WERI-Rb-1 (cell line): ENCODE results near the gene EXOSC1.

Source experiments
- DNase-seq: peaks from one replicate; pipeline ENCODE4 v3.0.0-alpha.2; 2020
- H3K27ac ChIP-seq: fragments of 250-450 bp; sonication (Bioruptor Pico); 2 replicates; pipeline ENCODE4 v1.5.1; 2020; ENCODE audit warnings: mild to moderate bottlenecking, moderate library complexity
- H3K27me3 ChIP-seq: fragments of 250-450 bp; sonication (Bioruptor Pico); 2 replicates; pipeline ENCODE4 v1.5.1; 2021; ENCODE audit warnings: mild to moderate bottlenecking, low read depth, moderate library complexity; ENCODE audit not compliant: insufficient read depth, severe bottlenecking
- H3K36me3 ChIP-seq: fragments of 250-450 bp; sonication (Bioruptor Pico); 2 replicates; pipeline ENCODE4 v1.5.1; 2020; ENCODE audit warnings: mild to moderate bottlenecking, moderate library complexity
- H3K4me3 ChIP-seq: 2 replicates; pipeline ENCODE4 v1.5.1; 2011; ENCODE audit warnings: low read depth, mild to moderate bottlenecking, control low read depth, low read length
- H3K9me3 ChIP-seq: fragments of 250-450 bp; sonication (Bioruptor Pico); 2 replicates; pipeline ENCODE4 v1.5.1; 2021; ENCODE audit warnings: mild to moderate bottlenecking, moderate library complexity; ENCODE audit not compliant: severe bottlenecking
- CTCF ChIP-seq: IDR thresholded peaks from 2 replicates; pipeline ENCODE4 v1.5.1; 2011; ENCODE audit warnings: low read depth, mild to moderate bottlenecking, control low read depth, inconsistent platforms, low read length

EXOSC1 gene

GRCh38 chr10:97464226-97464625, 18.4 kb upstream of the EXOSC1 start:
- no peaks in the 10 kb centered on the region for H3K9me3 ChIP-seq
- H3K27ac ChIP-seq = no peak overlapping the region
- peaks cover 100% of the 10 kb centered on the region for H3K36me3 ChIP-seq
- H3K4me3 ChIP-seq = no peak overlapping the region
- H3K27me3 ChIP-seq = no peaks in the 10 kb centered on the region
- DNase-seq = no peak
- TF ChIP-seq CTCF = no peak

DNA sequence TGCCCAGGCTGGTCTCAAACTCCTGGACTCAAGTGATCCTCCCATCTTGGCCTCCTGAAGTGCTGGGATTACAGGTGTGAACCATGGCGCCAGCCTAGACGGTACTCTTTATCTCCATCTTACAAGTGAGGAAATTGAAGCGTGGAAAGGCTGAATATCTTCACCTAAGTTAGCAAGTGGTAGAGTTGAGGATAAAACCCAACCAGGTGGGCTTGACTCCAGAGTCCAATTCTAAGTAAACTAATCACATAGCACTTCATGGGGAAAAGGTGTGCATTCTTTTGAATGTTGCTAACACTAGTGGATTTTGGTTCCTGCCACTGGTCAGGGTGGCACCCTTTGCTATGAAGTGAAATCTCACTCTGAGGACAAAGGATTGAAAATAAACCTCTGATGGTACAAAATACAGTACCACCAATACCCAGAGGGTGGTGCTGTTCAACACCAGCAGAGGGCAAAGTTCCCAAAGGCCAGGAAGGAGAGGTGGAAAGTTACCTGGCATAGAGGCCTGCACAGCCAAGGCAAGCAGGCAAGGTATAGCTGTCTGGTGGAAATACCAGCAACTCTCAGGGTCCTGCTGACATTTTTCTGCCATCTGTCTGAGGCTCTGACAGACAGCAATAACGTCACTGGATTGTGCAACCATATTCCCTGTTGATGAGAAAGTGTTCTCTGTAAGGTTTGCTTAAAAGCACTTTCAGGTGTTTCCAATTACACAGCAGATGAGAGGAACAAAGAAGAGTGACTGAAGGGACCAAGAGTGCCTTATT, 17.7 kb upstream of the EXOSC1 start:
- Histone ChIP-seq H3K4me3 (no peak overlapping the region), H3K9me3 (no peaks in the 10 kb centered on the region), H3K36me3 (peaks cover 100% of the 10 kb centered on the region), H3K27me3 (no peaks in the 10 kb centered on the region), H3K27ac (peak overlapping the region; percentile 10)
- TF ChIP-seq CTCF = peak; percentile 75
- peak; percentile 49 for DNase-seq

DNA sequence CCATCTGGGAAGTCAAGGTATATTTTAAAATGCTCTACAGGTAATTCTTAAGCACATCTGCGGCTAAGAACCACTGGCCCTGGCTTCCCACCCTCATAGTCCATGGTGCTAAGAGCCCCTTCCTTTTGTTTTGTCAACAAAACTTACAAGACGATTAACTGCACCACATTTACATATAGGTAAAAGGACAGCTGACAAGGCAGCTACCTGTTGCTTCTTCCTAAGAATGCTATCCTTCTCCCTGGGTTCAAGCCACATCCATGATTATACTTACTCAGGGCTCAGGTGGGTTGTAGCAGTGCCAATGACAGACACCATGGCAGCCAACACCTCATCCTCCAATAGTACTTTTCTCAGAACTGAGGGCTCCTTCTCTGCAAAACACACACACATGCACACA, 16.5 kb upstream of the EXOSC1 start:
- Histone ChIP-seq H3K27ac (no peak overlapping the region), H3K27me3 (no peaks in the 10 kb centered on the region), H3K4me3 (no peak overlapping the region), H3K36me3 (peaks cover 99% of the 10 kb centered on the region), H3K9me3 (no peaks in the 10 kb centered on the region)
- DNase-seq = no peak
- no peak for TF ChIP-seq CTCF

GRCh38 chr10:97459933-97460332, 14.1 kb upstream of the EXOSC1 start:
- no peaks in the 10 kb centered on the region for H3K9me3 ChIP-seq
- H3K4me3 ChIP-seq = no peak overlapping the region
- no peaks in the 10 kb centered on the region for H3K27me3 ChIP-seq
- TF ChIP-seq CTCF = no peak
- peaks cover 99% of the 10 kb centered on the region for H3K36me3 ChIP-seq
- no peak for DNase-seq
- H3K27ac ChIP-seq = no peak overlapping the region

DNA sequence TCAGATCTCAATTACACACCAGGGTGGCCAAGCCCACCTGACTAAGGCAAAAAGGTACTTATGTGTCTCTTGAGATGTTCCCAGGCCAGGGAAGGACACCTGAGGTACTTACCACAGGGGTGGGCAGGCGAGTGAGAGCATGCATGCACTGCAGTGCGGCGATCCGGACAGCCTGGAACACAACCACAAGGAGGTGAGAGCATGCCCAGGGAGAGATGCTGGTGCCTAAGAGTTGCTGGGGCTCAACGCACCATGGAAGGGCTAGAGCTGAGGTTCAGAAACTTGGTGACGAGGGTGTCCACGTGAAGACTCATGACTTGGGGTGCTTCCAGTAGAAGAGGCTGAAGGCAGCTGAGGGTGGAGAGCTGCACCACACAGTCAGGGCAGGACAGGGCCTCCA, 13.3 kb upstream of the EXOSC1 start:
- TF ChIP-seq CTCF = no peak
- peaks cover 95% of the 10 kb centered on the region for H3K36me3 ChIP-seq

GRCh38 chr10:97456686-97457065, 10.9 kb upstream of the EXOSC1 start:
- H3K9me3 ChIP-seq = no peaks in the 10 kb centered on the region
- no peak for TF ChIP-seq CTCF
- DNase-seq = no peak
- no peaks in the 10 kb centered on the region for H3K27me3 ChIP-seq
- H3K36me3 ChIP-seq = peaks cover 95% of the 10 kb centered on the region
- no peak overlapping the region for H3K27ac ChIP-seq
- no peak overlapping the region for H3K4me3 ChIP-seq

More for the DNA sequence above, 13.3 kb upstream of the EXOSC1 start:
- Histone ChIP-seq H3K27ac (no peak overlapping the region), H3K27me3 (no peaks in the 10 kb centered on the region), H3K4me3 (no peak overlapping the region), H3K9me3 (no peaks in the 10 kb centered on the region)
- DNase-seq = no peak
